ENCODE data around the gene MRPL4.
"Not testable (repeated sequence)": the region's sequence is repeated elsewhere in the genome, so short reads cannot be mapped to it uniquely, and the experiment has no call there.

The MRPL4 gene

DNA sequence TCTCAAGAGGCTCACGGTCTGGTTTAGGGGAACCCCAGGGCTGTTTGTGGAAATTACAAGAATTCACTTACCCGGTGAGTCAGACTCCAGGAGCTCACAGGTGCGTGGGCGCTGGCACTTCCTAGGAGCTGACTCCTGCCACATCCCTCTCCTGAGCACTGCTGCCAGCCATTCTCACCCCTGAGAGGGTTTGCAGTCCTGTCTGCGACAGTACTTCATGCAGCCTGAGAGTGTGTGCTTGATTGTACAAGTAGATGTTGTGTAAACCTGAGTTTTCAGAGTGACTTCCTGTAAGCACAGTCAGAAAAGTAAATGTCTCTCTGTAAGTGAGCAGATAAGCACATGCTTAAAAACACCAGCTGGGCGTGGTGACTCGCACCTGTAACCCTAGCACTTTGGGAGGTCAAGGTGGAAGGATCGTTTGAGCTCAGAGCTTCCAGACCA is 8.1 kb downstream of the MRPL4 start:
- DNase-seq (ENCODE audit: low read depth in 2 of 2): no peak

DNA sequence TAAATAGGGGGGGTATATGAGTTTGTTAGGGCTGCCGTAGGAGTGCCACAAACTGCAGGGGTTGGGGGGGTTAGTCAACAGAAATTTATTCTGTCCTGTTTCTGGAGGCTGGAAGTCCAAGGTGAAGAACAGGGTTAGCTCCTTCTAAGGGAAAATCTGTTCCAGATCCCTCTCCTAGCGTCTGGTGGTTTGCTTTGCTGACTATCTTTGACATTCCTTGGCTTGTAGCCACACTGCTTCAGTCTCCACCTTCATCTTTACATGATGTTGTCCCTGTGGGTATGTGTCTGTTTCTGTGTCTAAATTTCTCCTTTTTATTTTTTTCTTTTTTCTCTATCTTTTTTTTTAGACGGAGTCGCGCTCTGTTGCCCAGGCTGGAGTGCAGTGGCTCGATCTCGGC is 10.8 kb downstream of the MRPL4 start:
- no peak for DNase-seq (ENCODE audit: low read depth in 2 of 2)

DNA sequence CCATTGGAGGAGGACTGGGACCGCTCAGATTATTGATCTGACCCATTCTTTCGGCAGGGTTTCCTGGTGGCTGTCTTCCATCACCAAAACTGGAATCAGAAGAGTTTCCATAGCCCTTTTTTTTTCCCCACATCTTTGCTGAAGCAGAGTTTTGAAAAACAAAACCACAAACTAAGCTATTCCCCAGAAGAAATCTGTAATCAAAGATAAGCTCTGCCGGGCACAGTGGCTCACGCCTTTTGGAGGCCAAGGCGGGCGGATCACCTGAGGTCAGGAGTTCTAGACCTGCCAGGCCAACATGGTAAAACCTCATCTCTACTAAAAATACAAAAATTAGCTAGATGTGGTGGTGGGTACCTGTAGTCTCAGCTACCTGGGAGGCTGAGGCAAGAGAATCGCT is 14.7 kb downstream of the MRPL4 start:
- no peak for DNase-seq (ENCODE audit: low read depth in 2 of 2)

DNA sequence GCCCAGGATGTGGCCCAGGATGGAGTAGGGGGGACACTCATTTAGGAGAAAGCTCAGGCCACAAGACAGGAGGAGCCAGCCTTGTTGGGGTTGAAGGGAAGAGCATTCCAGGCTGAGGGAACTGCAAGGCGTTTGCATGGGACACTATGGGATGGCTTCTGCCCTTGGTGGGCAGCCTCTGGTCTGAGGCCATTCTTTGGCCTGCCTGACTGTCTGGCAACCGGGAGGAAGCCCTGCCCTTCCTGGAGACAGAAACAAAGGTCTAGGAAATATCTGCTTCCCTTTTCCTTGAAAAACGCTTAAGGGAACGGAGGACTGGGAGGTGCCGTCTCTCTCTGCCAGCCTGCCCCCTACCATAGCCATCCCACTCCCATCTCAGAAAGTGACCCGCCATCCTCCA is 16.1 kb downstream of the MRPL4 start:
- no peak for DNase-seq (ENCODE audit: low read depth in 2 of 2)

DNA sequence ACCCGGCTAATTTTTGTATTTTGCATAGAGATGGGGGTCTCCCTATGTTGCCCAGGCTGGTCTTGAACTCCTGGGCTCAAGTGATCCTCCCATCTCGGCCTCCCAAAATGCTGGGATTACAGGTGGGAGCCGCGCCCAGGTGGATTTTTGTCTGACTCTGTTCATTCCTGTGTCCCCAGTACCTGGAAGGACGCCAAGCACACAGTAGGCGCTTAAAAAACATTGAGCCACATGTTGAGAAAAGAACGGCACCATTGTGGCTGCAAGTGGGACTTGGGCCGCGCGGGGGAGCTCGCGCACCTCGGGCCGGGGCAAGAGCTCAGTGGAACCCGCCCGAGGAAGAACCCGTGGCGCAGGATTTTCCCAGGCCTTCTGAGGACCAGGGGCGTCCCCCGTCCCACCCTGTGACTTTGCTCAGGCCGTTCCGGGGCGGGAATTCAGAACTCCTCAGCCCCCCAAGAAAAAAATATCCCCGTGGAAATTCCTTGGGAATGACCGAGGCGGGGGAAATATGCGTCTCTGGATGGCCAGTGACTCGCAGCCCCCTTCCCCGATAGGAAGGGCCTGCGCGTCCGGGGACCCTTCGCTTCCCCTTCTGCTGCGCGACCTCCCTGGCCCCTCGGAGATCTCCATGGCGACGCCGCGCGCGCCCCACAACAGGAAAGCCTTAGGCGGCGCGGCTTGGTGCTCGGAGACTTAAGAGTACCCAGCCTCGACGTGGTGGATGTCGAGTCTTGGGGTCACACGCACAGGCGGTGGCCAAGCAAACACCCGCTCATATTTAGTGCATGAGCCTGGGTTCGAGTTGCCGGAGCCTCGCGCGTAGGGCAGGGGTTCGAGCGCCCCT is 17.5 kb downstream of the MRPL4 start:
- DNase-seq (ENCODE audit: low read depth in 2 of 2): peak; percentile 67 to 79

DNA sequence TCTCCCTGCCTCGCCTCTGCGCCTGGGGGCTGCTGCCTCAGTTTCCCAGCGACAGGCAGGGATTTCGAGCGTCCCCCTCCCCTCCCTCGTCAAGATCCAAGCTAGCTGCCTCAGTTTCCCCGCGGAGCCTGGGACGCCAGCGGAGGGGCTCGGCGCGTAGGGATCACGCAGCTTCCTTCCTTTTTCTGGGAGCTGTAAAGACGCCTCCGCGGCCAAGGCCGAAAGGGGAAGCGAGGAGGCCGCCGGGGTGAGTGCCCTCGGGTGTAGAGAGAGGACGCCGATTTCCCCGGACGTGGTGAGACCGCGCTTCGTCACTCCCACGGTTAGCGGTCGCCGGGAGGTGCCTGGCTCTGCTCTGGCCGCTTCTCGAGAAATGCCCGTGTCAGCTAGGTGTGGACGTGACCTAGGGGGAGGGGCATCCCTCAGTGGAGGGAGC is 18.2 kb downstream of the MRPL4 start:
- DNase-seq (ENCODE audit: low read depth in 2 of 2): peak in 1 of 2 donors; percentile 56

DNA sequence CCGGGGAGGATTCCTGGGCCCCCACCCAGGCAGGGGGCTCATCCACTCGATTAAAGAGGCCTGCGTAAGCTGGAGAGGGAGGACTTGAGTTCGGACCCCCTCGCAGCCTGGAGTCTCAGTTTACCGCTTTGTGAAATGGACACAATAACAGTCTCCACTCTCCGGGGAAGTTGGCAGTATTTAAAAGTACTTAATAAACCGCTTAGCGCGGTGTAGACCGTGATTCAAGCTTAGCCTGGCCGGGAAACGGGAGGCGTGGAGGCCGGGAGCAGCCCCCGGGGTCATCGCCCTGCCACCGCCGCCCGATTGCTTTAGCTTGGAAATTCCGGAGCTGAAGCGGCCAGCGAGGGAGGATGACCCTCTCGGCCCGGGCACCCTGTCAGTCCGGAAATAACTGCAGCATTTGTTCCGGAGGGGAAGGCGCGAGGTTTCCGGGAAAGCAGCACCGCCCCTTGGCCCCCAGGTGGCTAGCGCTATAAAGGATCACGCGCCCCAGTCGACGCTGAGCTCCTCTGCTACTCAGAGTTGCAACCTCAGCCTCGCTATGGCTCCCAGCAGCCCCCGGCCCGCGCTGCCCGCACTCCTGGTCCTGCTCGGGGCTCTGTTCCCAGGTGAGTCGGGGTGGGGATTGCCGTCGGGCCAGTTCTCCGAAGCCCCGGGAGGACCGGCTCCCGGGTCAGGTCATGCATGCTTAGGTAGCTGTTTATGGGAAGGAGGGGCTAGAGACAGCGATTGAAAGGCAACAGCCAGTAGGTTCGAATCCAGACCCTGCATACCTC is 18.8 kb downstream of the MRPL4 start, which contains the start of gene ICAM1:
Gene ICAM1, plus strand, starts transcription at position 505 of the 779 bp plus-strand sequence. Its CDS starts 40 bp downstream, at position 545.
- peak; percentile 58 to 66 for DNase-seq (ENCODE audit: low read depth in 2 of 2)

DNA sequence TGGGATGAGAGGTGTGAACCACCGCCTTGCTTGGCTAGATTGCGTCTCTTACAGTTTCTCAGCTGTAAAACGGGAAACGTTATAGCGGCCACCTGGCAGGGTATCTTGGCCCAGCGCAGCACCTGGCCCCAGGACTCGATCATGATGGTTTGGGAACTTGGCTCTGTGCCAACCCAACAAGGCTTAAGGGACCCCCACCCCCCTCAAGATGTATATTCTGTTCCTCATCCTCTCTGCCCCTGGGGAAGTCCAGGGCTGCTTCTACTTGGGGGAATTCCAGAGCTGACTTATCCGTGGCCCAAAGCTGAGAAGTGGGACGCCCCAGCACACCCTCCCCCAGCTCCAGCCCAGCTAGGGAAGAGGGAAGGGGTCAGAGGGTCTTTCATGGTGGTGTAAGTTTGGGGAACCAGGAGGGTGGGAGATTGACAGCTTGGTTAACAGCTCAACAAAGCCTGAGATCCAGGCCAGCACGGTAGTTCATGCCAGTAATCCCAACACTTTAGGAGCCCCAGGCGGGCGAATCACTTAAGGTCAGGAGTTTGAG is 19.6 kb downstream of the MRPL4 start:
- DNase-seq (ENCODE audit: low read depth in 2 of 2): no peak

DNA sequence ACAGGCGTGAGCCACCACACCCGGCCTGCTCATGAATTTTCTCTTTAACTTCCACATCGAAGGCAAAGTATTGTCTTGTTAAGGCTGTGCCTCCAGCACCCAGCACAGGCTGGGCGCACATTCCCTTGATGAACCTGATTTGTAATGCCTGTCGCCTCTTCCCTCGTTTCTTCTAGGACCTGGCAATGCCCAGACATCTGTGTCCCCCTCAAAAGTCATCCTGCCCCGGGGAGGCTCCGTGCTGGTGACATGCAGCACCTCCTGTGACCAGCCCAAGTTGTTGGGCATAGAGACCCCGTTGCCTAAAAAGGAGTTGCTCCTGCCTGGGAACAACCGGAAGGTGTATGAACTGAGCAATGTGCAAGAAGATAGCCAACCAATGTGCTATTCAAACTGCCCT is 22.6 kb downstream of the MRPL4 start:
- DNase-seq (ENCODE audit: low read depth in 2 of 2): no peak

DNA sequence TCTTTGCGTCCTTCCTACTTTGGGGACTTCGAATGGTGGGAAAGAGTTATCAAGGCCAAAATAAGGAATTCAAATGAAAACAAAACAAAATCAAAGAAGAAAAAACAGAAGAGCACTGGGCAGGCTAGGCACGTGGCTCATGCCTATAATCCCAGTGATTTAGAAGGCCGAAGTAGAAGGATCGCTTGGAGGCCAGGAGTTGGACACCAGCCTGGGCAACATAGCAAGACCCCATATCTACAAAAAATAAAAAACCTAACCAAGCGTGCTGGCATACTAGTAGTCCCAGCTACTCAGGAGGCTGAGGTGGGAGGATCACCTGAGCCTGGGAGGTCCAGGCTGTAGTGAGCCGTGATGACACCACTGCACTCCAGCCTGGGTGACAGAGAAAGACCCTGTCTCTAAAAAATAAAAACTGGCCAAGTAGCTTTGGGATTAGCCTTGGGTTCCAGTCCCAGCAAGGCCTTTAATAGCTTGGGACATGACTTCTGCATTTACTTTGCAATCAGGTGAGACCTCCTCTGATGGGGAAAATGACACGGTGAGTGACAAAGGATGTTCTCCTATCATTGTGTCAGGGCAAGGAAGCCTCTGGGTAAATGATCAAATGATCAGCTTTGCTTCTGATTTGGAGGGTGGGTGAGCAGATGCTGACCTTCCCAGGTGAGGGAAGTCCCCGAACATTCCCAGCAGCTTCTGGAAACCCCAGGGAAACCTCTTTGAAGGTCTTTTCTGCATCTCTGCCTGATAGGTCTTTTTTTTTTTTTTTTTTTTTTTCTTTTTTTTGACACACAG is 26.0 kb downstream of the MRPL4 start:
- DNase-seq (ENCODE audit: low read depth in 2 of 2): no peak

DNA sequence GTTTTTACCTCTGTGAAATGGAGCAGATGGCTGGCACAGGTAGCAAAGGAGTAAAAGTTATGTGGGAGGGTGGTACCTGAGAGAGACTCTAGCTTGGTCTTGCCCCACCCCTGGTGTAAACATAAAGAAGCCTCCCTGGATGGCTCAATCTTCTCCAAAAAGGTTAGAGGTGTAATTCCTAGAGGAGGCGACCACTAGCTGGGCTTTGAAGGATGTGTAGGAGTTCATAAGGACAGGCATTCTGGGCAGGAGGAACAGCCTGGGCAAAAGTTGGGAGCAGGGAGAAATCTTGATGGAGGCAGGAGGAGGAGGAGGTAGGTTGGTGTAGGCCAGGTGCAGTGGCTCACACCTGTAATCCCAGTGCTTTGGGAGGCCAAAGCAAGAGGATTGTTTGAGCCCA is 26.9 kb downstream of the MRPL4 start:
- DNase-seq (ENCODE audit: low read depth in 2 of 2): no peak

DNA sequence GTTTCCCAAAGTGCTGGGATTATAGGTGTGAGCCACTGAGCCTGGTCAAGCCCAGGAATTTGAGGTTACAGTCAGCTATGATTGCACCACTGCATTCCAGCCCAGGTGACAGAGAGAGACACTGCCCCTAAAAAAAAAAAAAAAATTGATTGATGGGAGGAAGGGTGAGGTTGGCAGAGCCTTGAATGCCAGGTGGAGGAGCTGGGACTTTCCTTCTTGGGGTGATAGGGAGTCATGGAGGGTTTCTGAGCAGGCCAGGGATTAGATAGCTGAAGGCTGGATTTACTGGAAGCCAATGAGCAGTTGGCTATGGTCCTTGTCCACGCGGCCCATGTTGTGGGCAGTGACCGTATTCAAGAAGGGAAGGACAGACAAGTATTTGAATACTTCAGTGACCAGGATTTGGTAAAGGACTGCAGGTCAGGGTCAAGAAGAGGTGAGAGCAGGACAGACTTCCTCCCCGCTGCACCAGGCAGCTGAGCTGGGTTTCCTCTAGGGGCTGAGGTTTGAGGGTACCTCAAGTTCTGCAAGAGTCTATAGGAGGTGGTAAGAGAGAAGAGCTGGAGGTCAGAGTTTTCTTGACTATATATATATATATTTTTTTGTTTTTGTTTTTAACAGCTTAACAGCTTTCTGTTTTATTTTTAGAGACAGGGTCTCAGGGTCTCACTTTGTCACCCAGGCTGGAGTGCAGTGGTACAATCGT is 27.9 kb downstream of the MRPL4 start:
- no peak for DNase-seq (ENCODE audit: low read depth in 2 of 2)

DNA sequence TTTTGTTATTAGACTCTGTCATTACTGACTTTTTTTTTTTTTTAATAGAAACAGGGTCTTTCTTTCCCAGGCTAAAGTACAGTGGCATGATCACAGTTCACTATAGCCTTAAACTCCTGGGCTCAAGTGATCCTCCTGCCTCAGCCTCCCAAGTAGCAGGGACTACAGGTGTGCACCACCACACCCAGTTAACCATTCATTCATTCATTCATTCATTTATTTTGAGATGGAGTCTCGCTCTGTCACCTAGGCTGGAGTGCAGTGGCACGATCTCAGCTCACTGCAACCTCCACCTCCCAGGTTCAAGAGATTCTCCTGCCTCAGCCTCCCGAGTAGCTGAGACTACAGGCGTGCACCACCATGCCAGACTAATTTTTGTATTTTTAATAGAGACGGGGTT is 30.0 kb downstream of the MRPL4 start:
- DNase-seq (ENCODE audit: low read depth in 2 of 2): not testable (repeated sequence)

DNA sequence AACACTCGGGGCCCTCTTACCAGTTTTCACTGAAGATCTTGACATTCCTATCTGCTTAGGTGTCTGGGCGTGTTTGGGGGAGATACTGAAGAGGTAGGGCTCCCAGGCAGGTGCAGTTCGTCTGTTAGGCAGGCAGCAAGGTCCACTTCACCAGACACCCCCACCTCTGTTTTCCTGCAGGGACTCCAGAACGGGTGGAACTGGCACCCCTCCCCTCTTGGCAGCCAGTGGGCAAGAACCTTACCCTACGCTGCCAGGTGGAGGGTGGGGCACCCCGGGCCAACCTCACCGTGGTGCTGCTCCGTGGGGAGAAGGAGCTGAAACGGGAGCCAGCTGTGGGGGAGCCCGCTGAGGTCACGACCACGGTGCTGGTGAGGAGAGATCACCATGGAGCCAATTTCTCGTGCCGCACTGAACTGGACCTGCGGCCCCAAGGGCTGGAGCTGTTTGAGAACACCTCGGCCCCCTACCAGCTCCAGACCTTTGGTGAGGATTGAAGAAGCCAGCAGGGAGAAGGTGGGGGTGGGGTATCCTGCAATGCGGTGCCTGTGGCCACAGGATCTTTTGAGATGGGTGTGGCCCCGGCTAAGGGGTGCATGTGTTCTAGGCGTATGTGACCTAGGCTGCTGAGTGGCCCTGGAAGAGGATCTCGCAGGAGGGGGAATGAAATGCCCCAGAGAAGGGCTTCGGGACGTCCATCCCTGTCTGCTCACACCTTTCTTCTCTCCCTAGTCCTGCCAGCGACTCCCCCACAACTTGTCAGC is 31.5 kb downstream of the MRPL4 start:
- DNase-seq (ENCODE audit: low read depth in 2 of 2): no peak

DNA sequence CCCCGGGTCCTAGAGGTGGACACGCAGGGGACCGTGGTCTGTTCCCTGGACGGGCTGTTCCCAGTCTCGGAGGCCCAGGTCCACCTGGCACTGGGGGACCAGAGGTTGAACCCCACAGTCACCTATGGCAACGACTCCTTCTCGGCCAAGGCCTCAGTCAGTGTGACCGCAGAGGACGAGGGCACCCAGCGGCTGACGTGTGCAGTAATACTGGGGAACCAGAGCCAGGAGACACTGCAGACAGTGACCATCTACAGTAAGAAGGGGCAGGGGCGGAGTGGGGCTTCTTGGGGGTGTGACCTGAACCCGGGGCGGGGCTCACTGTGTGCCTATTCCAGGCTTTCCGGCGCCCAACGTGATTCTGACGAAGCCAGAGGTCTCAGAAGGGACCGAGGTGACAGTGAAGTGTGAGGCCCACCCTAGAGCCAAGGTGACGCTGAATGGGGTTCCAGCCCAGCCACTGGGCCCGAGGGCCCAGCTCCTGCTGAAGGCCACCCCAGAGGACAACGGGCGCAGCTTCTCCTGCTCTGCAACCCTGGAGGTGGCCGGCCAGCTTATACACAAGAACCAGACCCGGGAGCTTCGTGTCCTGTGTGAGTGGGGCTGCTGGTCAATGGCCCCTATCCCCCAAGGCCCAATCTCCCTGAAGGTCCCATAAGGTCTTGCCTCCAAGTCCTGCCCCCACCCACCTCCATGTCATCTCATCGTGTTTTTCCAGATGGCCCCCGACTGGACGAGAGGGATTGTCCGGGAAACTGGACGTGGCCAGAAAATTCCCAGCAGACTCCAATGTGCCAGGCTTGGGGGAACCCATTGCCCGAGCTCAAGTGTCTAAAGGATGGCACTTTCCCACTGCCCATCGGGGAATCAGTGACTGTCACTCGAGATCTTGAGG is 32.3 kb downstream of the MRPL4 start:
- DNase-seq (ENCODE audit: low read depth in 2 of 2): no peak

DNA sequence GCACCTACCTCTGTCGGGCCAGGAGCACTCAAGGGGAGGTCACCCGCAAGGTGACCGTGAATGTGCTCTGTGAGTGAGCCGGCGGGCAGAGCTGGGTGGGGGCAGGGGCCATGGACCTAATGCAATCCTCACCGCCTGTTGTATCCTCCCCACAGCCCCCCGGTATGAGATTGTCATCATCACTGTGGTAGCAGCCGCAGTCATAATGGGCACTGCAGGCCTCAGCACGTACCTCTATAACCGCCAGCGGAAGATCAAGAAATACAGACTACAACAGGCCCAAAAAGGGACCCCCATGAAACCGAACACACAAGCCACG is 32.9 kb downstream of the MRPL4 start:
- DNase-seq (ENCODE audit: low read depth in 2 of 2): no peak

DNA sequence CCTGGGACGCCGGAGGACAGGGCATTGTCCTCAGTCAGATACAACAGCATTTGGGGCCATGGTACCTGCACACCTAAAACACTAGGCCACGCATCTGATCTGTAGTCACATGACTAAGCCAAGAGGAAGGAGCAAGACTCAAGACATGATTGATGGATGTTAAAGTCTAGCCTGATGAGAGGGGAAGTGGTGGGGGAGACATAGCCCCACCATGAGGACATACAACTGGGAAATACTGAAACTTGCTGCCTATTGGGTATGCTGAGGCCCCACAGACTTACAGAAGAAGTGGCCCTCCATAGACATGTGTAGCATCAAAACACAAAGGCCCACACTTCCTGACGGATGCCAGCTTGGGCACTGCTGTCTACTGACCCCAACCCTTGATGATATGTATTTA is 33.4 kb downstream of the MRPL4 start:
- no peak for DNase-seq (ENCODE audit: low read depth in 2 of 2)

DNA sequence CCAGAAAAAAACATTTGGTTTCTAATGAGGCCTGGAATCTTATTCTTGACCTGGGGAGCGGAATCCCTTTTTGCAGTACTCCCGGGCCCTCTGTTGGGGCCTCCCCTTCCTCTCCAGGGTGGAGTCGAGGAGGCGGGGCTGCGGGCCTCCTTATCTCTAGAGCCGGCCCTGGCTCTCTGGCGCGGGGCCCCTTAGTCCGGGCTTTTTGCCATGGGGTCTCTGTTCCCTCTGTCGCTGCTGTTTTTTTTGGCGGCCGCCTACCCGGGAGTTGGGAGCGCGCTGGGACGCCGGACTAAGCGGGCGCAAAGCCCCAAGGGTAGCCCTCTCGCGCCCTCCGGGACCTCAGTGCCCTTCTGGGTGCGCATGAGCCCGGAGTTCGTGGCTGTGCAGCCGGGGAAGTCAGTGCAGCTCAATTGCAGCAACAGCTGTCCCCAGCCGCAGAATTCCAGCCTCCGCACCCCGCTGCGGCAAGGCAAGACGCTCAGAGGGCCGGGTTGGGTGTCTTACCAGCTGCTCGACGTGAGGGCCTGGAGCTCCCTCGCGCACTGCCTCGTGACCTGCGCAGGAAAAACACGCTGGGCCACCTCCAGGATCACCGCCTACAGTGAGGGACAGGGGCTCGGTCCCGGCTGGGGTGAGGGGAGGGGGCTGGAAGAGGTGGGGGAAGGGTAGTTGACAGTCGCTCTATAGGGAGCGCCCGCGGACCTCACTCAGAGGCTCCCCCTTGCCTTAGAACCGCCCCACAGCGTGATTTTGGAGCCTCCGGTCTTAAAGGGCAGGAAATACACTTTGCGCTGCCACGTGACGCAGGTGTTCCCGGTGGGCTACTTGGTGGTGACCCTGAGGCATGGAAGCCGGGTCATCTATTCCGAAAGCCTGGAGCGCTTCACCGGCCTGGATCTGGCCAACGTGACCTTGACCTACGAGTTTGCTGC is 35.1 kb downstream of the MRPL4 start, which contains the start of gene ICAM4:
Gene ICAM4, plus strand, starts transcription at position 153 of the 935 bp plus-strand sequence. Its CDS starts 58 bp downstream, at position 211.
- DNase-seq (ENCODE audit: low read depth in 2 of 2): no peak
